Left lung (tissue), 10 donors: ENCODE results near the gene CARD16. TPM values are rescaled to one million over a fixed set of nuclear protein-coding genes. Genes with fewer than 3 reads are reported as not detected.

Experiments used
- ATAC-seq: fragments of 200-7000 bp; cut with Tn5 transposase; one replicate; pipeline ENCODE4 v1.9.1; 2020; ENCODE audit warnings: moderate library complexity
- DNase-seq, 4 donors: peaks; one replicate each; pipeline ENCODE4 v3.0.0-alpha.2; 2013 to 2020
- H3K27ac ChIP-seq, 2 donors: fragments of 200-600 bp; sonication (generic) in 1 of 2; one replicate each; pipeline versions ENCODE4 v1.5.0 to v1.8.0; 2020 to 2021
- H3K27me3 ChIP-seq, 2 donors: fragments of 200-600 bp; sonication (generic) in 1 of 2; one replicate each; pipeline versions ENCODE4 v1.5.0 to v1.8.0; 2020 to 2021
- H3K36me3 ChIP-seq, 2 donors: fragments of 200-600 bp; sonication (generic) in 1 of 2; one replicate each; pipeline versions ENCODE4 v1.5.0 to v1.8.0; 2020 to 2021
- H3K4me1 ChIP-seq, 2 donors: fragments of 200-600 bp; one replicate each; pipeline ENCODE4 v1.8.0; 2021
- H3K4me3 ChIP-seq, 2 donors: fragments of 200-600 bp; sonication (generic) in 1 of 2; one replicate each; pipeline versions ENCODE4 v1.5.0 to v1.8.0; 2020 to 2021; ENCODE audit warnings: mild to moderate bottlenecking in 1 of 2
- H3K9me3 ChIP-seq, 2 donors: fragments of 200-600 bp; sonication (generic) in 1 of 2; one replicate each; pipeline versions ENCODE4 v1.5.0 to v1.8.0; 2020 to 2021
- intact Hi-C, 2 donors: fragments of 100-400 bp; cut with DNase I; formaldehyde crosslinking; loops; one replicate each; pipeline versions ENCODE4 v1.11.2 to v1.14.2; 2022
- polyA plus RNA-seq, 6 donors: library from polyadenylated mRNA; unstranded; fragments of 120-200 nt; gene quantifications; one replicate each; pipeline ENCODE4 v1.2.1, GENCODE V29; 2013; ENCODE audit not compliant: insufficient read length in 6 of 6
- total RNA-seq, 2 donors: library from RNA; stranded (reverse); fragmentation: NEBNext Ultra II Directional; extraction: Animal tissue kit (Norgen Biotek cat#: 25700); gene quantifications; one replicate each; pipeline ENCODE4 v1.2.1, GENCODE V29; 2021
- TF ChIP-seq, protein P1 (sequence below), 2 donors: fragments of 200-600 bp; sonication (generic) in 1 of 2; IDR thresholded peaks; one replicate each; pipeline versions ENCODE4 v1.5.0 to v1.8.0; 2021; ENCODE audit warnings: antibody characterized with exemption in 2 of 2
- donor health status: DM: no; HTN: yes; CAD: no.
- donor health status: DM: no; HTN: no; CAD: no.

CARD16 gene
- total and polyA plus RNA-seq, 8 donors = 17.7 to 56.3 (median 24.0) TPM

DNA sequence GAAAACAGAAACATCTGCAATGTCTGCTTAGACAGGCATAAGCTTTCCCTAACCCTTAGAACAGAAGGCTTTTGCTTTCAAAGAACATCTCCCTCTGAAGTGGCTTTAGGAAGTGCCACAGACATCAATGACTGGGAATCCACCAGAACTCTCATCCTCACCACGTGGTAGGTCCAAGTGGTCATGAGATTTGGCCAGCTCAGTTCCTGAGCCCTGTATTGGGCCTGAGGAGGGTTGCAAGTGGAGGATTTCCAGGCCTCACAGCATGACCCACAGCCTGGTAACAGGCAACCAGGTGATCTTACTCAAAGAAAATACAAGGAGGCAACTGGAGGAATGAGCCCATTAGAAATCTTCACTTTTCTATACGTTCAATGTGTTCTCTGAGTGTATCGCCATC, 11.8 kb downstream of the CARD16 start:
- peak; percentile 23 for ATAC-seq
- intact Hi-C loops = no loop called here
- Histone ChIP-seq H3K27me3 (no peaks in the 10 kb centered on the region), H3K27ac (peak overlapping the region; percentile 82), H3K4me3 (peak overlapping the region in 1 of 2 donors; percentile 48), H3K9me3 (no peaks in the 10 kb centered on the region), H3K36me3 (peaks cover 0 to 38% of the 10 kb centered on the region in 2 donors), H3K4me1 (peaks cover 23 to 49% of the 10 kb centered on the region in 2 donors)
- TF ChIP-seq, protein P1, sequence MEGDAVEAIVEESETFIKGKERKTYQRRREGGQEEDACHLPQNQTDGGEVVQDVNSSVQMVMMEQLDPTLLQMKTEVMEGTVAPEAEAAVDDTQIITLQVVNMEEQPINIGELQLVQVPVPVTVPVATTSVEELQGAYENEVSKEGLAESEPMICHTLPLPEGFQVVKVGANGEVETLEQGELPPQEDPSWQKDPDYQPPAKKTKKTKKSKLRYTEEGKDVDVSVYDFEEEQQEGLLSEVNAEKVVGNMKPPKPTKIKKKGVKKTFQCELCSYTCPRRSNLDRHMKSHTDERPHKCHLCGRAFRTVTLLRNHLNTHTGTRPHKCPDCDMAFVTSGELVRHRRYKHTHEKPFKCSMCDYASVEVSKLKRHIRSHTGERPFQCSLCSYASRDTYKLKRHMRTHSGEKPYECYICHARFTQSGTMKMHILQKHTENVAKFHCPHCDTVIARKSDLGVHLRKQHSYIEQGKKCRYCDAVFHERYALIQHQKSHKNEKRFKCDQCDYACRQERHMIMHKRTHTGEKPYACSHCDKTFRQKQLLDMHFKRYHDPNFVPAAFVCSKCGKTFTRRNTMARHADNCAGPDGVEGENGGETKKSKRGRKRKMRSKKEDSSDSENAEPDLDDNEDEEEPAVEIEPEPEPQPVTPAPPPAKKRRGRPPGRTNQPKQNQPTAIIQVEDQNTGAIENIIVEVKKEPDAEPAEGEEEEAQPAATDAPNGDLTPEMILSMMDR (IDR thresholded peaks at IDR 0.05) = no peak
- peak in 1 of 4 donors; percentile 50 for DNase-seq

DNA sequence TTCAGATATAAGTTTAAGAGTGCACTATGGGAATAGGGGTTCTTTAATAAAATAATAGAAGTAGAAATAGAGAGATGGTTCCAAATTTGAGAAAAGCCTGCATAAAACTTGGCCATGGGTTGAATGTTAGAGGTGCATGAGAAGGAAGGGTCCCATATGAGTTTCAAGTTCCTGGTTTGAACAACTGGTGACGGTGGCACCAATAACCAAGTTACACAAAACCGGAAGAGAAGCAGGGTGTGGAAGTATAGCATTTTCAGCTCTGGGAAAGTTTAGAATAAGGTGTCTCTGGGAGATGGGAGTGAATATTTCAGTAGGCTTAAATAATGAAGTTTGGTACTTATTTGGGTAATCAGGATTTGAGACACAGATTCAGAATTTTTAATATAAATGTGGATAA, 12.6 kb downstream of the CARD16 start:
- H3K36me3 ChIP-seq = peaks cover 0 to 40% of the 10 kb centered on the region in 2 donors
- no peak for DNase-seq
- peak overlapping the region in 1 of 2 donors; percentile 82 for H3K27ac ChIP-seq
- TF ChIP-seq, protein P1 (IDR thresholded peaks at IDR 0.05) = no peak
- ATAC-seq = no peak
- H3K4me3 ChIP-seq = peak overlapping the region in 1 of 2 donors; percentile 48
- H3K27me3 ChIP-seq = no peaks in the 10 kb centered on the region
- intact Hi-C loops = no loop called here
- peaks cover 23 to 57% of the 10 kb centered on the region in 2 donors for H3K4me1 ChIP-seq
- H3K9me3 ChIP-seq = no peaks in the 10 kb centered on the region

DNA sequence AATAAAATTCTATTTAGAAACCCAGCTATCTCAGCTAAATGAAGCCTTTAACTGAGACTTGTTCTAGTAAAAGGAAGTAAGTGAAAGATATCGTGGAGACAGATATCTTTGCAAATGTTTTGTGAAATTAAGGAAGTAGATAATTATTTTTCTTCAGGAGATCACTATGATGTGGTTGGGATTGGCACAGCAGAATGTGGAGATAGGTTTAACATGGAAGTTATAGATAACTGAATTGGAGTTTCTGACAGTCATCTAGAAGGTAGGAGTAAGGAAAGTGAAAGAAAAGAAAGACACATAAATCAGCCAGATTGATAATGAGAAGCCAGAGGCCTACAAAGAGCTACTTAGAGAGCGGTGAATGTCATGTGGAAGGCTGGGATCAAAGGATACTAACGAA, 17.5 kb downstream of the CARD16 start:
- Histone ChIP-seq H3K9me3 (no peaks in the 10 kb centered on the region), H3K4me1 (peaks cover 8 to 38% of the 10 kb centered on the region in 2 donors), H3K27me3 (no peaks in the 10 kb centered on the region), H3K27ac (no peak overlapping the region), H3K4me3 (no peak overlapping the region), H3K36me3 (peaks cover 0 to 73% of the 10 kb centered on the region in 2 donors)
- ATAC-seq (no peak), DNase-seq (no peak)
- TF ChIP-seq, protein P1 (IDR thresholded peaks at IDR 0.05) = no peak
- intact Hi-C loops = no loop called here

DNA sequence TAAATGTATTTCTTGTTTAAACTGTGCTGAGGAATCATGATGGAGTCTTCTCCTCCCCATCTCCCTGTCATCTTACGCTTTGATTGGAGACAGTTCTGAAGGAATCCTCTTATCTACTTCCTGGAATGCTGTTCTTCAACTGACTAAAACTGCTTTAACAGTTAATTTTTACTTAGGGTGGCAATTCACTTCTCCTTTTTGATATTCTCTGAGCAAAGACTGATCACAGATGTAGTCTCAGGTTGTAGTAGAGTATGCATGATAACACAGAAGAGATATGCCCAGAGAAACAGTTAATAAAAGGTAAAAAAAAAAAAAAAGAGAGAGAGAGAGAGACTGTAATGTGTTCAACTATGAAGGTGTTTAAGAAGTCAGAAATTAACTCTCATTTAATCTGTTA, 20.7 kb downstream of the CARD16 start:
- H3K9me3 ChIP-seq = peaks cover 0 to 3% of the 10 kb centered on the region in 2 donors
- no peaks in the 10 kb centered on the region for H3K27me3 ChIP-seq
- peaks cover 0 to 30% of the 10 kb centered on the region in 2 donors for H3K4me1 ChIP-seq
- no peak overlapping the region for H3K4me3 ChIP-seq
- DNase-seq (no peak), ATAC-seq (no peak)
- peaks cover 0 to 52% of the 10 kb centered on the region in 2 donors for H3K36me3 ChIP-seq
- H3K27ac ChIP-seq = no peak overlapping the region
- intact Hi-C loops = no loop called here
- TF ChIP-seq, protein P1 (IDR thresholded peaks at IDR 0.05) = no peak

DNA sequence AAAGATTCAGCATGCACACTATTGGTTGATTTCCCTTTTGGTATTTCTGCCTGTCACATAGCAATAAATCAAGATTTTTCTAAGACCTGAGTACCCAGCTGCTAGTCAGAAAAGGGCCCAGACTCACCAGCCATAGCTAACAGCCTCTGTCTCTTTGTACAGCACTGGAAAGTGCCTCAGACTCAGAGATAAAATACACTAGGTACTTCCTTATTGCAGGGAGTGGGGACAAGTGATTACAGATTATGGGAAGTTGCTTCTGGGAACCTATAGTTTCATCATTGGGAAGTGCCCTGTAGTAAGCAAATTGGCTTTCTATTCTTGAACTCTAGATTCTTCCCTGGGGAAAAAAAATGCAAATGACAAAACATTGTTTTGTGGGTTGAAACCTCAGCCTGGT, 22.1 kb downstream of the CARD16 start, which contains the start of gene CASP5:
CASP5 (minus strand) TSS at position 166 of the 400 bp plus-strand sequence; CDS start at position 134, 32 bp downstream.
- TF ChIP-seq, protein P1 (IDR thresholded peaks at IDR 0.05) = no peak
- peak; percentile 60 for ATAC-seq
- Histone ChIP-seq H3K9me3 (peaks cover 0 to 3% of the 10 kb centered on the region in 2 donors), H3K27ac (peak within 1 kb of the TSS in 1 of 2 donors; percentile 69), H3K27me3 (no peaks in the 10 kb centered on the region), H3K4me3 (peak within 1 kb of the TSS in 1 of 2 donors; percentile 11), H3K36me3 (peaks cover 0 to 39% of the 10 kb centered on the region in 2 donors), H3K4me1 (peaks cover 0 to 21% of the 10 kb centered on the region in 2 donors)
- intact Hi-C loops = no loop called here
- DNase-seq = no peak
